Measurements from ENCODE around the gene ADAMTS8.

DNA sequence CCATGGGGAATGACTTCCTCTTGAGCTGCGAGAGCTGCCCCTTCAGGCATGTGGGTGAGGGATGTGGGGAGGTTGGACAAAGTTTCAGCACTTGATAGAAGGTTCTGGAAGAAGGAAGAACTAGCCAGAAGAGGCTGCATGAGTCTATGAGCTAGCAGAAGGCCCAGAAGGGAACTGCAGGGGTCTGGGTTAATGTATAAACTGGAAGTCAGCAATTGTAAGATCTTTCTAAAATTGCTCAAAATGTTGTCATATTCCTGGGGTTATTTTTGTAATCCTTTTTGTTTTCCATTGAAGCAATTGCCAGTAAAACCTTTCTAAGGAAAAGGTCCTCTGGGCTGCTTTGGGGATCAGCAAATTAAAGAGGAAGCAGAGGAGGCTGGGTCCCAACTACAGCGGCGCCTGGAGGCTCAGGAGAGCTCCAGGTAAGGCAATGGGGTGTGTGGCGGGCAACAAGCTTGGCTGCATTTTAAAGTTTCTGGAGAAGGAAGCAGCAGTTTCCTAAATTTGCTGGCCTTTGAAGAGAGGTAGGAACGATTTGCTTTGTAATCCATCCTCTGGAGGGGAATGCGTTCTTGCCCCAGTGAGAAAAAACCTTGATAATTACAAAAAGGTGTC, 49.3 kb upstream of the ADAMTS8 start:
- TF ChIP-seq, protein P1, sequence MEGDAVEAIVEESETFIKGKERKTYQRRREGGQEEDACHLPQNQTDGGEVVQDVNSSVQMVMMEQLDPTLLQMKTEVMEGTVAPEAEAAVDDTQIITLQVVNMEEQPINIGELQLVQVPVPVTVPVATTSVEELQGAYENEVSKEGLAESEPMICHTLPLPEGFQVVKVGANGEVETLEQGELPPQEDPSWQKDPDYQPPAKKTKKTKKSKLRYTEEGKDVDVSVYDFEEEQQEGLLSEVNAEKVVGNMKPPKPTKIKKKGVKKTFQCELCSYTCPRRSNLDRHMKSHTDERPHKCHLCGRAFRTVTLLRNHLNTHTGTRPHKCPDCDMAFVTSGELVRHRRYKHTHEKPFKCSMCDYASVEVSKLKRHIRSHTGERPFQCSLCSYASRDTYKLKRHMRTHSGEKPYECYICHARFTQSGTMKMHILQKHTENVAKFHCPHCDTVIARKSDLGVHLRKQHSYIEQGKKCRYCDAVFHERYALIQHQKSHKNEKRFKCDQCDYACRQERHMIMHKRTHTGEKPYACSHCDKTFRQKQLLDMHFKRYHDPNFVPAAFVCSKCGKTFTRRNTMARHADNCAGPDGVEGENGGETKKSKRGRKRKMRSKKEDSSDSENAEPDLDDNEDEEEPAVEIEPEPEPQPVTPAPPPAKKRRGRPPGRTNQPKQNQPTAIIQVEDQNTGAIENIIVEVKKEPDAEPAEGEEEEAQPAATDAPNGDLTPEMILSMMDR (conservative IDR thresholded peaks at IDR 0.05; ENCODE audit: low read depth, low read length), result no peak
- TF ChIP-seq EZH2phosphoT487 (IDR thresholded peaks at IDR 0.05; ENCODE audit: borderline replicate concordance, low read length), result no peak

Measured in PC-3 (cell line).